Activated T-cell treated with anti-CD3 and anti-CD28 coated beads, Interleukin-2, amount 50 U/mL, for 72 hours (primary cell): Measurements from ENCODE around the gene RHOJ. TPM values are rescaled to one million over a fixed set of nuclear protein-coding genes. Genes with fewer than 3 reads are reported as not detected.
A peak's percentile ranks its signal among the peaks of the same experiment; 100 is the strongest.

Source experiments
- ATAC-seq, 2 donors: fragments of 150-1000 bp; cut with Tn5 transposase; replicated peaks in 1 of 2; 2 replicates each; pipeline ENCODE4 v1.10.0; 2021; ENCODE audit warnings: moderate library complexity in 2 of 2, mild to moderate bottlenecking in 1 of 2
- DNase-seq, 2 donors: peaks; one replicate each; pipeline ENCODE4 v3.0.0; 2021 to 2022; ENCODE audit warnings: mixed read lengths in 1 of 2
- H3K27ac Mint-ChIP-seq: one replicate; pipeline ENCODE4 v1.8.0; 2022; ENCODE audit warnings: mild to moderate bottlenecking, moderate library complexity, mixed read lengths
- H3K27me3 Mint-ChIP-seq: one replicate; pipeline ENCODE4 v1.8.0; 2022; ENCODE audit warnings: low read depth, mixed read lengths
- H3K36me3 Mint-ChIP-seq, 2 donors: one replicate each; pipeline ENCODE4 v1.8.0; 2022; ENCODE audit warnings: mixed read lengths in 2 of 2, mild to moderate bottlenecking in 1 of 2; ENCODE audit not compliant: insufficient read depth in 2 of 2
- H3K4me1 Mint-ChIP-seq: one replicate; pipeline ENCODE4 v1.8.0; 2022; ENCODE audit warnings: low read depth, mixed read lengths
- H3K4me3 Mint-ChIP-seq, 2 donors: one replicate each; pipeline ENCODE4 v1.8.0; 2022; ENCODE audit warnings: mild to moderate bottlenecking in 2 of 2, mixed read lengths in 2 of 2, moderate library complexity in 2 of 2
- H3K9me3 Mint-ChIP-seq, 2 donors: one replicate each; pipeline ENCODE4 v1.8.0; 2022; ENCODE audit warnings: mixed read lengths in 2 of 2
- total RNA-seq, 2 donors: library from RNA; stranded (reverse); gene quantifications; one replicate each; pipeline ENCODE4 v1.2.3, GENCODE V29; 2022

Gene RHOJ
- total RNA-seq, 2 donors from 2014 or later = not detected

DNA sequence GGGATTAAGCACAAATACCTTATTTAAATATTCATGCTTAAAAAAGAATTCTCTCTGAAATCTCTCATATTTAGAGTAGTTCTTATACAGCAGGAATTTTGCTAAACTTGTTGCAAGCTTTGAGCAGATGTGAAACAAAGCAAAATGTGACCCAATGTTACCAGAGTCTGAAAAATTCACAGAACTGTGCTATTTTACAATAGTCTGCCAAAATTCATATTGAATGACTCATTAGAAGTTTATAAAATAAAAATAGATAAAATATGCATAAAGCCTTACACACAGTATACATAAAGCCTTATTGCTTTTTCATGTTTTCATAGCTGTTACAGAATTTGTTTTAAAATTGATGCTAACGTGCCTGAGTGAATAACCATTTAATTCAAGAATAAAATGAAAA is 17.8 kb upstream of the RHOJ start:
- no peaks in the 10 kb centered on the region for H3K27me3 Mint-ChIP-seq
- no peak overlapping the region for H3K4me3 Mint-ChIP-seq
- H3K4me1 Mint-ChIP-seq = no peaks in the 10 kb centered on the region
- no peak overlapping the region for H3K27ac Mint-ChIP-seq
- no peaks in the 10 kb centered on the region for H3K36me3 Mint-ChIP-seq
- no peak for DNase-seq
- peaks cover 3% of the 10 kb centered on the region in 2 donors for H3K9me3 Mint-ChIP-seq
- ATAC-seq = no peak

DNA sequence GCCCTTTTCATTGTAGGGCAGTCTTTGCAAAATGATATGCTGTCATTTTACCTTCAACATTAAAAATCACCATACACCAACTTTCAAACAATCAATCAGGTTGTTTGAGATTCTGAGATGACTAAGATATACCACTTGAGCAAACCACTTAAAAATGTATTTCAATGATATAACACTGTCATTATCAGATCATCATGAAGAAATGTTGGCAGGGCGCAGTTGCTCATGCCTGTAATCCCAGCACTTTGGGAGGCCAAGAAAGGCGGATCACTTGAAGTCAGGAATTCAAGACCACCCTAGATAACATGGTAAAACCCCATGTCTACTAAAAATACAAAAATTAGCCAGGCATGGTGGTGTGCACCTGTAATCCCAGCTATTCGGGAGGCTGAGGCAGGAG is 13.0 kb upstream of the RHOJ start:
- no peak for DNase-seq

DNA sequence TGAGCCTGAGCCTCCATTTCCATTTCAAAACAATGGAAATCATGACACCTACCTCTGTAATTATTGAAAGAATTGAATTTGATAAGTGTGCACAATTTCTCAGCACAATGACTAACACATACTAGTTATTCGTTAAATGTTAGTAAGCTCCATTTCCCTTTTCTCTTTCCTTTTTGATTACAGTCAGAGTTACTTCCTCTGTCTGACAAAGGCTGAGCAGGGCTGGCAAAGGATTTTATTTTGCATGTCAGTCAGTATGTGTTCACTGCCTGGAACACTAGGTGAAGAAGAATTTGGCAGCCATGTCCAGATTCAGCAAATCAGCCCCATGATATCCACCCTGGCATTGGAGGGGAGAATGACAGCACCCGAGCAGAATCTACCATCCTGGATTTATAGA is 12.2 kb upstream of the RHOJ start:
- DNase-seq (no peak), ATAC-seq (peak in 1 of 2 donors; percentile 36)
- Mint-ChIP-seq H3K27me3 (no peaks in the 10 kb centered on the region), H3K9me3 (peaks cover 0 to 3% of the 10 kb centered on the region in 2 donors), H3K4me1 (no peaks in the 10 kb centered on the region), H3K27ac (no peak overlapping the region), H3K36me3 (no peaks in the 10 kb centered on the region), H3K4me3 (no peak overlapping the region)

More for the DNA sequence above, 13.0 kb upstream of the RHOJ start:
- no peak overlapping the region for H3K27ac Mint-ChIP-seq
- H3K9me3 Mint-ChIP-seq = peaks cover 0 to 3% of the 10 kb centered on the region in 2 donors
- ATAC-seq = no peak
- H3K4me1 Mint-ChIP-seq = no peaks in the 10 kb centered on the region
- no peaks in the 10 kb centered on the region for H3K36me3 Mint-ChIP-seq
- H3K27me3 Mint-ChIP-seq = no peaks in the 10 kb centered on the region
- H3K4me3 Mint-ChIP-seq = no peak overlapping the region

DNA sequence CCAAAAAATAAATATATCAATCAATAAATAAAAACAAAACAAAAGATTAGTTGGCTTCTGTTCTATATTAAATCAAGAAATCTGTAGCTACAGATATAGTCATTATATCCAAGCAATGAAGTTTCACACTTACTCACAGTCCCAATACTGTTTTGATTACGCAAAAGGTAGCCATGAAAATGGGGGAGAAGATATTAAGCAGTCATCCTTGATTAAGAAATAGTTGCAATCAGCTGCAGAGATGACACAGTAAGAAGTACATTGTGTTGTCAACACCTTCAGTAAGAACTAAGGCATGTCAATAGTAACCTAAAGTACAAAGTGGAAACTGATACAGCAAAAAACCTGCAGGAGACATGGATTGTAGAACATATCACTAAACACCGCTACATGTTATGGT is 11.0 kb upstream of the RHOJ start:
- Mint-ChIP-seq H3K27ac (no peak overlapping the region), H3K9me3 (peaks cover 1 to 3% of the 10 kb centered on the region in 2 donors), H3K4me1 (no peaks in the 10 kb centered on the region), H3K4me3 (no peak overlapping the region), H3K27me3 (no peaks in the 10 kb centered on the region), H3K36me3 (no peaks in the 10 kb centered on the region)
- DNase-seq (no peak), ATAC-seq (no peak)

DNA sequence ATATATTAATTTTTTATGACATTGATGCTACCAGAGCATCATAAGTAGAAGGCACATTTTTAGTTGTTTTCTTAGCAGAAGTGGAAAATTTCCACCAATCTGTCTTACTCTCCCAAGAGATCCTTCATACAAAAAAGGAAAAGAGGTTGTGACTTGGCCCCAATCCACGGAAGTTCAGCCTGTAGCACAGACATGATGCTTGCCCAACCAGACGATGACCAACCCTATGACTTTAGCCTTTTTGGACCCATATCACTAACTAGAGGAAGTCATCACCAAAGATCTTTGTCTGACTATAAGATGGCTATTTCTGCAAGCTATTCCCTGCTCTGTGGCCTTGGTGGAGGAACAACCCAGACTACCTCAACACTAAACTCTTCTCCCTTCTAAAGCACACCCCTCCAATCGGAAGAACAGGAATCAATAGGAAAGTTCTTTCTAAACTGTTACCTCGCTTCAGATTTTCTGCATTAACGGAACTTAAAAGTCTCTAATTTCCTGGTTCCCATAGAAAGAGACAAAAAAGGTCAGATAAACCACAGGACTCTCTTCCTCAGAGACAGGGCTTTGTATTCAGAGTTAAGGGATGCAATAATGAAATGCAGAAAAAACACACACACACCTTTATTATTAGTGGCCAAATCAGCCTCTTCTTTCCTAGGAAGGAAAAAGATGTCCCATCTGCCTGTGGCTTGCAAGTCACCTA is 4.1 kb upstream of the RHOJ start:
- Mint-ChIP-seq H3K27me3 (peaks cover 7% of the 10 kb centered on the region), H3K4me3 (no peak overlapping the region), H3K4me1 (no peaks in the 10 kb centered on the region), H3K36me3 (no peaks in the 10 kb centered on the region), H3K9me3 (peaks cover 1 to 3% of the 10 kb centered on the region in 2 donors), H3K27ac (no peak overlapping the region)
- ATAC-seq = no peak
- DNase-seq = no peak

DNA sequence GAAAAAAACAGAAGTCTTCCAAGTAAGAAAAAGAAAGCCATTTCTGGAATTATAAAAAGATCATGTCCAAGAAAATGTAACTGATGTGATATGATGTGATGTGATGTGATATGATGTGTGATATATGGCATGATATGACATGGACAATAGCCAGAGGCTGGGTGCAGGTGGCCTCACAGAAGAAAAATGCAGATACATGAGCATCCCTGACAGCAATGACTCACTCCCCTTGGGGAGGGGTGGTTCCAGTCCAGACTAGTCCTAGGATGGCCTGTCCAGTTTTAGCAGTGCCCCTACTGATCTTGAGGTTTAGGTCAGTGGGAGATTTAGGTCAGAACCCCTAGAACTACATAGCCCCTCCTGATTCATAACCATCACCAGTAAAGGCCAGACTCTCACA is 3.5 kb upstream of the RHOJ start:
- H3K27ac Mint-ChIP-seq = no peak overlapping the region
- H3K4me3 Mint-ChIP-seq = no peak overlapping the region
- no peaks in the 10 kb centered on the region for H3K36me3 Mint-ChIP-seq
- ATAC-seq = no peak
- H3K9me3 Mint-ChIP-seq = peaks cover 0 to 1% of the 10 kb centered on the region in 2 donors
- no peak for DNase-seq
- no peaks in the 10 kb centered on the region for H3K4me1 Mint-ChIP-seq
- H3K27me3 Mint-ChIP-seq = peaks cover 7% of the 10 kb centered on the region

DNA sequence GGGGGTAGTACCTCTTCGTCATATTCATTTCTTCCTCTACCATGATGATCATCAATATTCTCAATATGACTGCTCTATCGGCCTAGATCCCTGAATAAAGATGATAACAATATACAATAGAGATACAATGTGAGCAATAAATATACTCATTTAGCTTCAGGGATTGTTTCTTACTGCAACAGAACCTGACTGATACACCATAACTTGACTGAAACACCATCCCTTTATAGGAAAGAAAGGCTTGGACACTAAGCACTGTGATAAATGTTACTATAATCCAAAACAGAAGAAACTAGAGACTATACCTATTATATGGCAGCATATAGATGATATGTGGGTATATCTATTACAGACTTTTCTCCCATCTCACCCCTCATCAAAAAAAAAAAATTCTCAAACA is 1.2 kb upstream of the RHOJ start:
- H3K4me3 Mint-ChIP-seq = no peak overlapping the region
- no peak overlapping the region for H3K27ac Mint-ChIP-seq
- DNase-seq (no peak), ATAC-seq (no peak)
- no peaks in the 10 kb centered on the region for H3K36me3 Mint-ChIP-seq
- peaks cover 7% of the 10 kb centered on the region for H3K27me3 Mint-ChIP-seq
- H3K4me1 Mint-ChIP-seq = no peaks in the 10 kb centered on the region
- H3K9me3 Mint-ChIP-seq = no peaks in the 10 kb centered on the region

DNA sequence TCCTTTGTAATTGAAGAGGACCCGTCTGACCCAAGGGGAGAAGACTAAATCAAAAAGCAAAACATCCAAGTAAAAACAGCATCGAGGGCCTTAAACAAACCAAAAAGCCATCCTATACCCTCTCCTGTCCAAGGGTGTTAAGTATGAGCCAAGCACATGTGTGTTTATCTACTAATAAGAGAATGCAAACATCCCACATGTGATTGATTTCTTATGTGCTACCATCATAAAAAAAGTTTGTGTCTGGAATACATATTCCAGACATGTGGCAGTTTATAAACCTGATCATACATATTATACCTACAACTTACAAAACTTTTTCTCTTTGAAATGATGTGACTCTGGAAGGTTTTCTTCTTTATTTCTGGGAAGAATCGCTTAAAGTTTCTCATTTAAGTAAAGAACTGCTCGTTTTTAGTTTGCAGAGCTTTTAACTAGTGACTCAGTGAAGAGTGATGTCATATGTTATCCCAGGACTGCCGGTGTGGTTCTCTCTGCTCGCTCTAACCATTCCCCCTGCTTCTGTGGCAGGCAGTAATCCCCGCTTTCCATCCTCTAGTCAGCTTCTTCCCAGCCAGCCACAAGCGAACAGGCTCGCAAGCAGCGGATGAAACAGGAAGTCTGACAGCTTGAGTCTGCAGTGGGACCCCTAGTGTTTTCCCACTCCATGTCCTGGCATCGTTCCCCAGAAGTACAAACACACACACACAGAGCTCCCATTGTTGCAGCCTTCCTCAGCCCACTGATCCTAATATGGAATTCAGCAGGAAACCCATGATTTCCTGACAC is 431 bp upstream of the RHOJ start:
- no peak overlapping the region for H3K4me3 Mint-ChIP-seq
- no peak for ATAC-seq
- no peaks in the 10 kb centered on the region for H3K36me3 Mint-ChIP-seq

DNA sequence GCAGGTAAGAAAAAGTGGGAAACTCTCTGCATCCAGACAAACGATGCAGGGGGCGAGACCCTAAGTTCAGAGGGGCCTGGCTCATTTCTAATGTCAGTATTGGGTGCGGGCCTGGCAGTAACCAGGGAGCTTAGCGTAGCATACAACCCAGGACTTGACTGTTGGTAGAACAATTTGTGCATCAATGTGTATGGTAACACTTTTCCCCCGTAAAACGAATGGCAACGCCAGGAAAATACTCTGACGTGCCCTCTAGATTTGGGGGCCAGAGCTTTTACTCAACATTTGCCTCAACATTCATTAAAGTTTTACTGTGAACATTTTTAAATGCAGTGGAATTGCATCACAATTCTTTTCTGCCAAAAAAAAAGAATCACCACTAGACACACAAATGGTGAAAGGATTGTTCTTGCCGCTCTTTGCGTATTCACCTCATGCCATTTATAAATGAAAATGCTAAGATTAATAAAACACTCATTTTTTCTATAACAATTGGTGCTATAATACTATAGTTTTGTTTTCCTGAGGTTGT is 867 bp downstream of the RHOJ start:
- Mint-ChIP-seq H3K4me3 (no peak overlapping the region), H3K27ac (no peak overlapping the region), H3K27me3 (peaks cover 7% of the 10 kb centered on the region), H3K4me1 (no peaks in the 10 kb centered on the region), H3K9me3 (no peaks in the 10 kb centered on the region), H3K36me3 (no peaks in the 10 kb centered on the region)
- ATAC-seq (no peak), DNase-seq (no peak)

More for the DNA sequence above, 431 bp upstream of the RHOJ start:
- H3K4me1 Mint-ChIP-seq = no peaks in the 10 kb centered on the region
- H3K27me3 Mint-ChIP-seq = peaks cover 7% of the 10 kb centered on the region
- DNase-seq = no peak
- no peak overlapping the region for H3K27ac Mint-ChIP-seq
- H3K9me3 Mint-ChIP-seq = no peaks in the 10 kb centered on the region

DNA sequence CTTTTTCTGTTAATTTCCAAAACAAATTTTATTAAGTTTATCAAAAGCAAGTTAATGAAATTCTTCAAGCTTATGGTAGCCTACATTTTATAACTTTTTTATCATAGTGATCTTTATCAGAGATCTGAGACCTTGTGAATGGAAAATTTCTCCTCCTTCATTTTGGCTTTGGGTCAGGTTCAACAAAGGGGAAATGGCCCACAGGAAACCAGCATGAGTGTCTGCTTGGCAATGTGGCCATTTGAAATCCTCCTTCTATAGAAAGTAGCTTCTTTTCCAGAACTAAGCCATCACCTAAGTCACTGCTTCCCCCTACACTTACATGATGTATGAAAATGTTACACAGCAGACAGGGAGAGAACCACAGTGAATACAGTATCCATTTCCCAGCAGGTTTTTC is 1.6 kb downstream of the RHOJ start:
- H3K27me3 Mint-ChIP-seq = peaks cover 6% of the 10 kb centered on the region
- no peaks in the 10 kb centered on the region for H3K9me3 Mint-ChIP-seq
- no peak for ATAC-seq
- no peaks in the 10 kb centered on the region for H3K36me3 Mint-ChIP-seq
- DNase-seq = no peak
- H3K4me3 Mint-ChIP-seq = no peak overlapping the region
- no peaks in the 10 kb centered on the region for H3K4me1 Mint-ChIP-seq
- no peak overlapping the region for H3K27ac Mint-ChIP-seq

DNA sequence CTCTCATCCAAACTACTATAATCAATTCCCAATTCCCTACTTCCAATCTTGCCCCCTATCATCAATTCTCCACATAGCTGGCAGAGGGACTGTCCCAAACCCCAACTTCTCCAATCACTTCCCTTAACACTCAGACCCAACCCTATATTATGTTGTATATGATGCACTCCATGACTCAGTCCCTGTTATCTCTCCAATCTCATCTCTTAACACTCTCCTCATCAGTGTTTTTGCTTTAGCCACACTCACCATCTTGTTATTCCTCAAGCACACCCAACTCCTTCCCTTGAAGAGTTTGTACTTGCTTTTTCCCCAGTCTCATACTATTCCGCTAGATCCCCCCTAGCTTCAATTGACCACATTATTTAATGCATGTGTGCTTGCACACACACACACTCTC is 4.9 kb downstream of the RHOJ start:
- ATAC-seq = no peak
- Mint-ChIP-seq H3K27me3 (peaks cover 6% of the 10 kb centered on the region), H3K4me3 (no peak overlapping the region), H3K9me3 (no peaks in the 10 kb centered on the region), H3K27ac (no peak overlapping the region), H3K4me1 (no peaks in the 10 kb centered on the region), H3K36me3 (no peaks in the 10 kb centered on the region)
- DNase-seq = no peak

DNA sequence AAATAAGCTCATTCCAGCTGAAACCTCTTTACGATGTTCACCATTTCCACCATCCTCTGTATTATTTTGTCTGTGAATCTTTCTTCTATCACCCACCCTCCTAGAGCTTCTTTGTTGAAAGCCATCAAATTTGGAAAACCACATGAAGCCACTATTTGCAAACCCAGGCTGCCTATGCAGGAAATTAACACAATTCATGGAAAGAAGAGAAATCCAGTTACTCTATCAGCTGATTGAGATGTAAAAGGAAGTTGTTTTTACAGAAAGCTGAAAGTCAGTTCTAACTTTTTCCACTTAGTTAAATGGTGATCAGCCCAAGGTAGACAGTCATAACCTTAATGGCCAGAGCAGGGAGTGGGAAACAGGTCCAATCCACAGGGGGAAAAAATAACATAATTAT is 6.6 kb downstream of the RHOJ start:
- Mint-ChIP-seq H3K4me3 (no peak overlapping the region), H3K9me3 (no peaks in the 10 kb centered on the region), H3K36me3 (no peaks in the 10 kb centered on the region), H3K27ac (no peak overlapping the region), H3K4me1 (no peaks in the 10 kb centered on the region), H3K27me3 (peaks cover 6% of the 10 kb centered on the region)
- DNase-seq (no peak), ATAC-seq (no peak)

DNA sequence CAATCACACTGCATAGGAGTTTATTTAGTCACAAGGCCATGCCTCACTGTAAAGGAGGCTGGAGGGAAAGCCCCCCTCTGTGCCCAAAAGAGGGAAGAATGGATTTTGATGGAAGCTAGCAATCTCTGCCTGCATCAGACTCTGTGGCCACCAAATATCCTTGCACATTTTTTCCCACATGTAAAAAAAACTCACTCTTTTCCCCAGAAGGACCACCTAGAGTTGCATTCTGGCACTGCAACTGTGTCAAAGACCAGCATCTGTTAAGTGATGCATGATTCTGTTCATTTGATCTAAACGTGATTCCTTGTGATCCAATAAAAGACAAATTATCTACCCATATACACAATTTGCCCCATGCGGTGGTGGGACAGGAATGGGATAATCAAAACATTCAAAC is 8.0 kb downstream of the RHOJ start:
- Mint-ChIP-seq H3K4me1 (no peaks in the 10 kb centered on the region), H3K27me3 (peaks cover 6% of the 10 kb centered on the region), H3K4me3 (no peak overlapping the region), H3K27ac (no peak overlapping the region), H3K9me3 (no peaks in the 10 kb centered on the region), H3K36me3 (no peaks in the 10 kb centered on the region)
- ATAC-seq (no peak), DNase-seq (no peak)
